ENCODE data around the gene ZNF296. TPM values are rescaled to one million over a fixed set of nuclear protein-coding genes. Genes with fewer than 3 reads are reported as not detected.

The ZNF296 gene
- total RNA-seq, 1 experiment from 2014 or later = 6.7 TPM

Other genes with a start within 250 kb of the ZNF296 start
- 104 TPM for gene NECTIN2, start 230.2 kb downstream of the ZNF296 start, total RNA-seq (2021; ENCODE audit: unreplicated experiment)
- 147 TPM for gene TOMM40, start 185.2 kb downstream of the ZNF296 start, total RNA-seq (2021; ENCODE audit: unreplicated experiment)
- 780 TPM for gene APOE, start 170.7 kb downstream of the ZNF296 start, total RNA-seq (2021; ENCODE audit: unreplicated experiment)
- 48.5 TPM for gene APOC1, start 161.9 kb downstream of the ZNF296 start, total RNA-seq (2021; ENCODE audit: unreplicated experiment)
- not detected for gene APOC4, start 134.2 kb downstream of the ZNF296 start, total RNA-seq (2021; ENCODE audit: unreplicated experiment)
- gene APOC2, start 130.4 kb downstream of the ZNF296 start, total RNA-seq (2021; ENCODE audit: unreplicated experiment) = not detected
- 98.4 TPM for gene CLPTM1, start 121.1 kb downstream of the ZNF296 start, total RNA-seq (2021; ENCODE audit: unreplicated experiment)
- 28.1 TPM for gene RELB, start 75.0 kb downstream of the ZNF296 start, total RNA-seq (2021; ENCODE audit: unreplicated experiment)
- gene CLASRP, start 37.4 kb downstream of the ZNF296 start, total RNA-seq (2021; ENCODE audit: unreplicated experiment) = 72.4 TPM
- 29.5 TPM for gene GEMIN7, start 2.8 kb upstream of the ZNF296 start, total RNA-seq (2021; ENCODE audit: unreplicated experiment)
- gene PPP1R37, start 16.7 kb upstream of the ZNF296 start, total RNA-seq (2021; ENCODE audit: unreplicated experiment) = 20.4 TPM
- 0.05 TPM for gene NKPD1, start 84.5 kb upstream of the ZNF296 start, total RNA-seq (2021; ENCODE audit: unreplicated experiment)
- 24.7 TPM for gene TRAPPC6A, start 101.8 kb upstream of the ZNF296 start, total RNA-seq (2021; ENCODE audit: unreplicated experiment)
- gene BLOC1S3, start 102.3 kb upstream of the ZNF296 start, total RNA-seq (2021; ENCODE audit: unreplicated experiment) = 21.8 TPM
- gene EXOC3L2, start 168.9 kb upstream of the ZNF296 start, total RNA-seq (2021; ENCODE audit: unreplicated experiment) = 0.08 TPM
- gene MARK4, start 174.8 kb upstream of the ZNF296 start, total RNA-seq (2021; ENCODE audit: unreplicated experiment) = 21.6 TPM
- not detected for gene CKM, start 246.4 kb upstream of the ZNF296 start, total RNA-seq (2021; ENCODE audit: unreplicated experiment)